ENCODE measurements around the gene NABP2.
A peak's percentile ranks its signal among the peaks of the same experiment; 100 is the strongest.

The NABP2 gene

GRCh38 chr12:56219840-56220239 is 4.3 kb upstream of the NABP2 start:
- no peak for DNase-seq
- peaks cover 13% of the 10 kb centered on the region for H3K36me3 ChIP-seq (replicated peaks)
- in situ Hi-C loops (cut with HindIII; ENCODE audit: low pct_ligation_motif_present, low sequenced_read_pairs), result no loop called here
- no peak overlapping the region for H3K4me3 ChIP-seq (ENCODE audit: low read depth, low read length)
- TF ChIP-seq CTCF (IDR thresholded peaks at IDR 0.05; ENCODE audit: low read depth, low read length, missing control alignments), result no peak
- H3K27ac ChIP-seq, result no peak overlapping the region
- H3K27me3 ChIP-seq (replicated peaks), result no peaks in the 10 kb centered on the region

- Histone ChIP-seq H3K4me3 (ENCODE audit: low read depth, low read length) (peak overlapping the region; percentile 86), H3K27me3 (replicated peaks) (no peaks in the 10 kb centered on the region), H3K27ac (peak overlapping the region; percentile 93), H3K36me3 (replicated peaks) (peaks cover 7% of the 10 kb centered on the region)
- no peak for DNase-seq
- in situ Hi-C loops (cut with HindIII; ENCODE audit: low pct_ligation_motif_present, low sequenced_read_pairs), result no loop called here
- no peak for TF ChIP-seq CTCF (IDR thresholded peaks at IDR 0.05; ENCODE audit: low read depth, low read length, missing control alignments)
Measured at GRCh38 chr12:56220611-56221231, 3.4 kb upstream of the NABP2 start.

- no peak for TF ChIP-seq CTCF (IDR thresholded peaks at IDR 0.05; ENCODE audit: low read depth, low read length, missing control alignments)
- H3K4me3 ChIP-seq (ENCODE audit: low read depth, low read length), result peak overlapping the region; percentile 86
- no peaks in the 10 kb centered on the region for H3K27me3 ChIP-seq (replicated peaks)
- peak; percentile 48 for DNase-seq
- peak overlapping the region; percentile 93 for H3K27ac ChIP-seq
- in situ Hi-C loops (cut with HindIII; ENCODE audit: low pct_ligation_motif_present, low sequenced_read_pairs), result no loop called here
- H3K36me3 ChIP-seq (replicated peaks), result peaks cover 5% of the 10 kb centered on the region
Measured at GRCh38 chr12:56221232-56221756, 2.8 kb upstream of the NABP2 start.

- DNase-seq, result peak; percentile 97
- H3K36me3 ChIP-seq (replicated peaks), result no peaks in the 10 kb centered on the region
- peak within 1 kb of the TSS; percentile 86 for H3K4me3 ChIP-seq (ENCODE audit: low read depth, low read length)
- in situ Hi-C loops (cut with HindIII; ENCODE audit: low pct_ligation_motif_present, low sequenced_read_pairs), result no loop called here
- TF ChIP-seq CTCF (IDR thresholded peaks at IDR 0.05; ENCODE audit: low read depth, low read length, missing control alignments), result peak; percentile 35
- peak within 1 kb of the TSS; percentile 93 for H3K27ac ChIP-seq
- no peaks in the 10 kb centered on the region for H3K27me3 ChIP-seq (replicated peaks)
Measured at GRCh38 chr12:56221757-56222530, 2.2 kb upstream of the NABP2 start, which contains the start of gene RNF41. Gene RNF41, minus strand, starts transcription at chr12:56221922. Its CDS starts 7,875 bp downstream, at chr12:56214047.

- Histone ChIP-seq H3K4me3 (ENCODE audit: low read depth, low read length) (peak overlapping the region; percentile 86), H3K36me3 (replicated peaks) (no peaks in the 10 kb centered on the region), H3K27ac (peak overlapping the region; percentile 93), H3K27me3 (replicated peaks) (no peaks in the 10 kb centered on the region)
- in situ Hi-C loops (cut with HindIII; ENCODE audit: low pct_ligation_motif_present, low sequenced_read_pairs), result no loop called here
- TF ChIP-seq CTCF (IDR thresholded peaks at IDR 0.05; ENCODE audit: low read depth, low read length, missing control alignments), result no peak
- no peak for DNase-seq
Measured at GRCh38 chr12:56222531-56222895, 1.6 kb upstream of the NABP2 start.
